A549 (cell line): ENCODE results near the gene HNRNPAB. TPM values are rescaled to one million over a fixed set of nuclear protein-coding genes. Genes with fewer than 3 reads are reported as not detected.

ENCODE experiments used
- ATAC-seq, 2 experiments: fragments of 200-7000 bp in 1 of 2; fragments of >200 bp in 1 of 2; cut with Nextera tagmentation in 1 of 2; cut with Tn5 transposase in 1 of 2; 3 replicates each; pipeline versions ENCODE4 v1.8.0 to v1.9.1; 2018 to 2020; ENCODE audit warnings: mild to moderate bottlenecking in 1 of 2, moderate library complexity in 1 of 2
- CTCF ChIA-PET: fragments of 300-600 bp; sonication (Branson Sonifier 250); formaldehyde crosslinking; extraction: SDS; loops from one replicate; lab custom pipeline; 2021; ENCODE audit warnings: antibody characterized with exemption, inconsistent platforms; lab: Yijun Ruan, JAX
- POLR2A ChIA-PET: fragments of 350-600 bp; formaldehyde crosslinking; extraction: SDS; loops from one replicate; lab custom pipeline; 2021; ENCODE audit warnings: antibody characterized with exemption, inconsistent platforms; lab: Yijun Ruan, JAX
- DNase-seq, 2 experiments: peaks; one replicate each; pipeline versions ENCODE4 v3.0.0 to v3.0.0-alpha.2; 2011 to 2016; ENCODE audit warnings: low read depth in 1 of 2, low spot score in 1 of 2
- FAIRE-seq: peaks from 2 replicates; lab custom pipeline; 2011; peaks lifted over from hg19 to GRCh38; lab: Jason Lieb, UNC
- H3K27ac ChIP-seq, 2 experiments: fragments of >200 bp; sonication (Bioruptor Twin); formaldehyde crosslinking; 3 replicates each; pipeline ENCODE4 v1.5.1; 2016 to 2017
- H3K4me1 ChIP-seq: fragments of >200 bp; sonication (Bioruptor Twin); formaldehyde crosslinking; 3 replicates; pipeline ENCODE4 v1.6.1; 2016
- H3K4me2 ChIP-seq: fragments of >200 bp; sonication (Bioruptor Twin); formaldehyde crosslinking; 3 replicates; pipeline ENCODE4 v1.6.1; 2016
- H3K4me3 ChIP-seq: fragments of >200 bp; sonication (Bioruptor Twin); formaldehyde crosslinking; 3 replicates; pipeline ENCODE4 v1.5.1; 2016
- H3K9me3 ChIP-seq: fragments of >200 bp; sonication (Bioruptor Twin); formaldehyde crosslinking; 3 replicates; pipeline ENCODE4 v1.6.1; 2016
- BHLHE40 ChIP-seq: IDR thresholded peaks from 2 replicates; pipeline ENCODE4 v1.6.1; 2012; ENCODE audit warnings: low read depth, low read length, inconsistent platforms
- CBX2 ChIP-seq: fragments of 200-600 bp; sonication (generic); IDR thresholded peaks from 2 replicates; pipeline ENCODE4 v1.6.1; 2016; ENCODE audit warnings: low read depth, mild to moderate bottlenecking, borderline replicate concordance
- CEBPB ChIP-seq, 2 experiments: fragments of >200 bp in 1 of 2; sonication (Bioruptor Twin) in 1 of 2; formaldehyde crosslinking in 1 of 2; IDR thresholded peaks; 2 replicates each; pipeline ENCODE4 v1.6.1; 2012 to 2016
- E2F6 ChIP-seq: IDR thresholded peaks from 2 replicates; pipeline ENCODE4 v1.6.1; 2012; ENCODE audit warnings: low read depth, borderline replicate concordance
- ESRRA ChIP-seq: fragments of 150-350 bp; IDR thresholded peaks from 2 replicates; pipeline ENCODE4 v1.6.1; 2014; ENCODE audit warnings: mild to moderate bottlenecking, low read length, borderline replicate concordance
- FOSB ChIP-seq: fragments of 250-450 bp; sonication (Bioruptor Pico); IDR thresholded peaks from 2 replicates; pipeline ENCODE4 v1.5.0; 2020; ENCODE audit warnings: mild to moderate bottlenecking, moderate library complexity
- GATA3 ChIP-seq: IDR thresholded peaks from 2 replicates; pipeline ENCODE4 v1.6.1; 2012; ENCODE audit warnings: borderline replicate concordance
- HOXB5 ChIP-seq: fragments of 250-450 bp; sonication (Bioruptor Pico); IDR thresholded peaks from 2 replicates; pipeline ENCODE4 v1.5.0; 2020; ENCODE audit warnings: mild to moderate bottlenecking, moderate library complexity
- JUNB ChIP-seq: fragments of >200 bp; sonication (Bioruptor Twin); formaldehyde crosslinking; IDR thresholded peaks from 2 replicates; pipeline ENCODE4 v1.6.1; 2016
- MAZ ChIP-seq: fragments of 150-350 bp; IDR thresholded peaks from 2 replicates; pipeline ENCODE4 v1.6.1; 2014; ENCODE audit warnings: antibody characterized with exemption, low read depth, low read length, borderline replicate concordance
- MYC ChIP-seq: IDR thresholded peaks from 2 replicates; pipeline ENCODE4 v1.6.1; 2012; ENCODE audit warnings: mild to moderate bottlenecking, inconsistent platforms, low read length, improper control_type of control experiment, borderline replicate concordance
- NPAS2 ChIP-seq: fragments of 250-450 bp; sonication (Bioruptor Pico); IDR thresholded peaks from 2 replicates; pipeline ENCODE4 v1.8.0; 2022; ENCODE audit warnings: mild to moderate bottlenecking, moderate library complexity, borderline replicate concordance
- NR3C1 ChIP-seq: fragments of >200 bp; sonication (Bioruptor Twin); formaldehyde crosslinking; IDR thresholded peaks from 3 replicates; pipeline ENCODE4 v1.6.1; 2017
- POLR2A ChIP-seq: IDR thresholded peaks from 2 replicates; pipeline ENCODE4 v1.6.1; 2012; ENCODE audit warnings: mild to moderate bottlenecking, low read length
- RARB ChIP-seq: fragments of 250-450 bp; sonication (Bioruptor Pico); IDR thresholded peaks from 2 replicates; pipeline ENCODE4 v1.8.0; 2021; ENCODE audit warnings: mild to moderate bottlenecking, moderate library complexity
- RCOR1 ChIP-seq: fragments of 150-350 bp; IDR thresholded peaks from 2 replicates; pipeline ENCODE4 v1.6.1; 2014; ENCODE audit warnings: antibody characterized with exemption, low read length, low read depth
- RFX5 ChIP-seq: fragments of 450-650 bp; IDR thresholded peaks from 2 replicates; pipeline ENCODE4 v1.7.1; 2014; ENCODE audit warnings: antibody characterized with exemption, mild to moderate bottlenecking, moderate library complexity
- SREBF2 ChIP-seq: fragments of 450-650 bp; IDR thresholded peaks from 2 replicates; pipeline ENCODE4 v1.6.1; 2014; ENCODE audit warnings: mild to moderate bottlenecking, moderate library complexity
- TFCP2L1 ChIP-seq: fragments of 250-450 bp; sonication (Bioruptor Pico); IDR thresholded peaks from 2 replicates; pipeline ENCODE4 v1.5.0; 2021; ENCODE audit warnings: mild to moderate bottlenecking
- ZC3H11A ChIP-seq: fragments of 450-650 bp; IDR thresholded peaks from 2 replicates; pipeline ENCODE4 v1.6.1; 2014; ENCODE audit warnings: antibody characterized with exemption, mild to moderate bottlenecking
- ZNF302 ChIP-seq: fragments of 250-450 bp; sonication (Bioruptor Pico); IDR thresholded peaks from 2 replicates; pipeline ENCODE4 v1.9.0; 2021; ENCODE audit warnings: inconsistent platforms, mild to moderate bottlenecking, moderate library complexity
- ZSCAN20 ChIP-seq: fragments of 250-450 bp; sonication (Bioruptor Pico); IDR thresholded peaks from 2 replicates; pipeline ENCODE4 v1.8.0; 2022; ENCODE audit warnings: mild to moderate bottlenecking, moderate library complexity
- WGBS: methylation state at CpG from one replicate; pipeline ENCODE4 v1.1.6; 2017; ENCODE audit errors: missing lambda C conversion rate; 5-methylcytosine and 5-hydroxymethylcytosine counted together
- polyA plus RNA-seq, 4 experiments: library from polyadenylated mRNA; depleted of rRNA in 3 of 4; stranded (reverse); fragments of >200 nt; fragmentation: RNase III in 1 of 4; extraction: RNeasy Plus Mini Kit Qiagen cat#74134 plus additional on column Dnase treatment in 1 of 4; gene quantifications; 2 replicates in 3 of 4; 3 replicates in 1 of 4; pipeline ENCODE4 v1.2.3, GENCODE V29; 2011 to 2017
- TF ChIP-seq, protein P1 (sequence below): IDR thresholded peaks from 2 replicates; pipeline ENCODE4 v1.6.1; 2012
- TF ChIP-seq, protein P2 (sequence below): fragments of >200 bp; sonication (Bioruptor Twin); formaldehyde crosslinking; IDR thresholded peaks from 3 replicates; pipeline ENCODE4 v1.6.1; 2016

The HNRNPAB gene
- polyA plus RNA-seq, 2 of the 4 experiments (the other 2 are of a cell fraction), result 200 to 352 TPM

DNA sequence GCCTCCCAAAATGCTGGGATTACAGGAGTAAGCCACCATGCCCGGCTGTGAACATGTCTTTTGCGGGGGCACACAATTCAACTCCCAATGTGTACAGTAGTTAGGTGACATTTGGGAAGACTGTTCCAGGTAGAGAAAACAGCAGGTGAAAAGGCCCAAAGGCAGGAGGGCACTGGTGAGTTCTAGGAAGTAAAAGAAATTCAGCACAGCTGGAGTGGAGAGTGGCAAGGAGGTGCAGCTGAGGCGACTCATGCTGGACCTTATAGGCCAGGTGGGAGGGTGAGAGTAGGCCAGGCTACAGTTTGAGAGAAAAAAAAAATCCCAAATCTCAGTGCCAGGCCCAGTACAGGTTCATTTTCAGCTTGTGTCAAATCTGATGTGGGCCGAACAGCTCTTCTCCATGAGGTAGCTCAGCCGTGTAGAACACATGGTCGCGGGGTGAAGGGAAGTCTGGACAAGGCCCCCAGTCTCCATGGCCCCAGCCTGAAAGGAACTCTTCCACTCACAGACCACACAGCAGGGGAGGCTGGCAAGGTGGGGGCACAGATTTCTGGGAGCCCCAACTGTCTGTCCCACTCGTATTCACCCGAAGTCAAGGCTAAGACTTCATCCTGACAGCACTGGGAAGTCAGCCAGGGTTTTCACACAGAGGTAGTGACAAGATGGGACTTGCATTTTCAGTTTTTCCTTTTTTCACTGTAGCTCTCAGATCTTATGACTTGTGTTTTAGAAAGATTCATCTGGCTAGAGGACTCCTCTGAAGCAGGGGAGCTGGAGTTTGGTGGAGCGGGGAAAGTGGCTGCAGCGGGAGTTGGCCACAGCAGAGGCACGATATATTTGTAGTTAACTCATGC lies 4.5 kb upstream of the HNRNPAB start (continued):
- TF ChIP-seq CEBPB (IDR thresholded peaks at IDR 0.05) (no peak), MAZ (no peak)

- Histone ChIP-seq H3K27ac (no peak overlapping the region), H3K4me1 (peaks cover 9% of the 10 kb centered on the region), H3K4me3 (no peak overlapping the region), H3K9me3 (no peaks in the 10 kb centered on the region), H3K4me2 (no peak overlapping the region)
- DNase-seq, result no peak
- WGBS, result 74% methylated on average over 14 of the region's 14 CpGs
- TF ChIP-seq GATA3, result no peak
- no peak for TF ChIP-seq POLR2A
- TF ChIP-seq, protein P1, sequence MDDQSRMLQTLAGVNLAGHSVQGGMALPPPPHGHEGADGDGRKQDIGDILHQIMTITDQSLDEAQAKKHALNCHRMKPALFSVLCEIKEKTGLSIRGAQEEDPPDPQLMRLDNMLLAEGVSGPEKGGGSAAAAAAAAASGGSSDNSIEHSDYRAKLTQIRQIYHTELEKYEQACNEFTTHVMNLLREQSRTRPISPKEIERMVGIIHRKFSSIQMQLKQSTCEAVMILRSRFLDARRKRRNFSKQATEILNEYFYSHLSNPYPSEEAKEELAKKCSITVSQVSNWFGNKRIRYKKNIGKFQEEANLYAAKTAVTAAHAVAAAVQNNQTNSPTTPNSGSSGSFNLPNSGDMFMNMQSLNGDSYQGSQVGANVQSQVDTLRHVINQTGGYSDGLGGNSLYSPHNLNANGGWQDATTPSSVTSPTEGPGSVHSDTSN, result no peak
- TF ChIP-seq MYC, result no peak
- TF ChIP-seq CEBPB (IDR thresholded peaks at IDR 0.05), result no peak
- no peak for TF ChIP-seq TFCP2L1 (CRISPR knock-in tag)
- TF ChIP-seq RFX5, result no peak
- TF ChIP-seq CBX2, result no peak
- TF ChIP-seq ZC3H11A, result no peak
- TF ChIP-seq HOXB5 (CRISPR knock-in tag), result no peak
- no peak for TF ChIP-seq BHLHE40
- no peak for TF ChIP-seq SREBF2
- TF ChIP-seq ZSCAN20, result no peak
- TF ChIP-seq JUNB, result no peak
- TF ChIP-seq ESRRA, result no peak
- ChIA-PET CTCF (no interaction called here), POLR2A (no interaction called here)
- ATAC-seq, result no peak
- no peak for FAIRE-seq
Observed at GRCh38 chr5:178201221-178201926, 3.0 kb upstream of the HNRNPAB start.

DNA sequence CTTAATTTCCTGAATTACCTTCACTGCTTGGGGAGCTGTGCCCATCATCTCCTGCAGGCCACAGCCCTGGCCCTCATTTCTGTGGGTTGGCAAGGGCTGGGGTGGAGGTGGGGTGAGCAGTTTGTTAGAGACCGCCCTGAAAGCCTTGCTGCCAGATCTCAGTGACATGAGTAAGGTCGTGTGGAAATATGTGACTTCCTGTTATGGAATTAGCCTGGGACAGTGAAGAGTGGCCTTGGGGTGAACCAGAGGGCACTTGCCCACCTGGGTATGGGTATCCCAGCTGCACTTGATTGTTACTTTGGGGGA lies 2.5 kb upstream of the HNRNPAB start:
- H3K4me3 ChIP-seq, result no peak overlapping the region
- H3K4me2 ChIP-seq, result no peak overlapping the region
- TF ChIP-seq NR3C1 (no peak), MYC (no peak), FOSB (CRISPR knock-in tag) (no peak), CEBPB (IDR thresholded peaks at IDR 0.05) (no peak), ZNF302 (CRISPR knock-in tag) (no peak), NPAS2 (CRISPR knock-in tag) (no peak), RCOR1 (no peak), E2F6 (no peak), RARB (CRISPR knock-in tag) (no peak)
- TF ChIP-seq, protein P2, sequence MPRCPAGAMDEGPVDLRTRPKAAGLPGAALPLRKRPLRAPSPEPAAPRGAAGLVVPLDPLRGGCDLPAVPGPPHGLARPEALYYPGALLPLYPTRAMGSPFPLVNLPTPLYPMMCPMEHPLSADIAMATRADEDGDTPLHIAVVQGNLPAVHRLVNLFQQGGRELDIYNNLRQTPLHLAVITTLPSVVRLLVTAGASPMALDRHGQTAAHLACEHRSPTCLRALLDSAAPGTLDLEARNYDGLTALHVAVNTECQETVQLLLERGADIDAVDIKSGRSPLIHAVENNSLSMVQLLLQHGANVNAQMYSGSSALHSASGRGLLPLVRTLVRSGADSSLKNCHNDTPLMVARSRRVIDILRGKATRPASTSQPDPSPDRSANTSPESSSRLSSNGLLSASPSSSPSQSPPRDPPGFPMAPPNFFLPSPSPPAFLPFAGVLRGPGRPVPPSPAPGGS, result no peak
- DNase-seq (no peak), ATAC-seq (no peak), FAIRE-seq (no peak)
- WGBS, result 42% methylated on average over 2 of the region's 2 CpGs
- no peak overlapping the region for H3K27ac ChIP-seq
- ChIA-PET CTCF (interaction anchor here (0.7 kb wide), 1 partner anchor 126 kb away, joined by 3 read pairs; no protein-coding TSS in a partner anchor), POLR2A (no interaction called here)
- H3K9me3 ChIP-seq, result no peaks in the 10 kb centered on the region
- peaks cover 14% of the 10 kb centered on the region for H3K4me1 ChIP-seq
